Esophagus muscularis mucosa (tissue), 4 donors: ENCODE data around the gene FA2H.

Experiments
- CTCF ChIP-seq, 3 experiments: fragments of 200-600 bp in 2 of 3; fragments of 450-650 bp in 1 of 3; sonication (generic) in 2 of 3; IDR thresholded peaks; one replicate each; pipeline ENCODE4 v1.5.1; 2017 to 2019; ENCODE audit warnings: antibody characterized with exemption in 3 of 3, mild to moderate bottlenecking in 2 of 3, moderate library complexity in 1 of 3
- EP300 ChIP-seq: sonication (generic); formaldehyde crosslinking; IDR thresholded peaks from one replicate; pipeline ENCODE4 v1.6.1; 2017; ENCODE audit warnings: antibody characterized with exemption
- POLR2A ChIP-seq: fragments of 450-650 bp; IDR thresholded peaks from one replicate; pipeline ENCODE4 v1.6.1; 2017; ENCODE audit warnings: antibody characterized with exemption, moderate library complexity, mild to moderate bottlenecking, low read depth
- POLR2AphosphoS5 ChIP-seq, 2 donors: sonication (generic); formaldehyde crosslinking; IDR thresholded peaks; one replicate each; pipeline ENCODE4 v1.6.1; 2017; ENCODE audit warnings: antibody characterized with exemption in 2 of 2

- no peak for TF ChIP-seq POLR2A
- TF ChIP-seq EP300, result no peak
- TF ChIP-seq POLR2AphosphoS5 (IDR thresholded peaks at IDR 0.05), result no peak
- no peak for TF ChIP-seq CTCF (IDR thresholded peaks at IDR 0.05)
These were observed 4.0 kb upstream of the FA2H start for GRCh38 chr16:74778646-74779045.
